ENCODE measurements around the gene P4HA1.
"Not testable (repeated sequence)": the region's sequence is repeated elsewhere in the genome, so short reads cannot be mapped to it uniquely, and the experiment has no call there.

P4HA1 gene

GRCh38 chr10:73042130-73042529, 54.5 kb downstream of the P4HA1 start:
- DNase-seq (ENCODE audit: low spot score): no peak

DNA sequence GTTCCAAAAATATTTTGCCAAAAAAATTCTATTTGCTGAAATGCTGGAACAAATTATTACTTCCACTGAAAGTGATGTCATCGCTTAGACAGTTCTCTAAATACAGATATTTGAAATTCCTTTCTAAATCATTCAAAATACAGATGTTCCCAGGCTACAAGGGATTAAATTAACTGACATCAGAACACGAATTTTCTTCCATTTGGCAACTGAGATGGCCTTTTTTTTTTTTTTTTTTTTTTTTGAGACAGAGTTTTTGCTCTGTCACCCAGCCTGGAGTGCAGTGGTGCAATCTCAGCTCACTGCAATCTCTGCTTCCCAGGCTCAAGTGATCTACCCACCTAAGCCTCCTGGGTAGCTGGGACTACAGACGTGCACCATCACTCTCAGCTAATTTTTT, 57.0 kb downstream of the P4HA1 start:
- DNase-seq (ENCODE audit: low spot score): no peak

DNA sequence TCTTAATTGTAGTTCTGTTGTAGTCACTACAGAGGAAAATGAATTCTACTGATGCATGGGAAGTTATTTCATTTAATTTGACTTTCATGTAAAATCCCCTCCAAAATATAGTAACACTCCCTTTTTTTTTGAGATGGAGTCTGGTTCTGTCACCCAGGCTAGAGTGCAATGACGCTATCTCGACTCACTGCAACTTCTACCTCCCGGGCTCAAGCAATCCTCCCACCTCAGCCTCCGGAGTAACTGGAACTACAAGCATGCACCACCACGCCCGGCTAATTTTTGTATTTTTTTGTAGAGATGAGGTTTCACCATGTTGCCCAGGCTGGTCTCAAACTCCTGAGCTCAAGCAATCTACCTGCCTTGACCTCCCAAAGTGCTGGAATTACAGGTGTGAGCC, 60.4 kb downstream of the P4HA1 start:
- DNase-seq (ENCODE audit: low spot score): not testable (repeated sequence)

GRCh38 chr10:73032536-73032935, 64.1 kb downstream of the P4HA1 start:
- DNase-seq (ENCODE audit: low spot score): no peak

GRCh38 chr10:73026623-73027022, 70.0 kb downstream of the P4HA1 start:
- not testable (repeated sequence) for DNase-seq (ENCODE audit: low spot score)

DNA sequence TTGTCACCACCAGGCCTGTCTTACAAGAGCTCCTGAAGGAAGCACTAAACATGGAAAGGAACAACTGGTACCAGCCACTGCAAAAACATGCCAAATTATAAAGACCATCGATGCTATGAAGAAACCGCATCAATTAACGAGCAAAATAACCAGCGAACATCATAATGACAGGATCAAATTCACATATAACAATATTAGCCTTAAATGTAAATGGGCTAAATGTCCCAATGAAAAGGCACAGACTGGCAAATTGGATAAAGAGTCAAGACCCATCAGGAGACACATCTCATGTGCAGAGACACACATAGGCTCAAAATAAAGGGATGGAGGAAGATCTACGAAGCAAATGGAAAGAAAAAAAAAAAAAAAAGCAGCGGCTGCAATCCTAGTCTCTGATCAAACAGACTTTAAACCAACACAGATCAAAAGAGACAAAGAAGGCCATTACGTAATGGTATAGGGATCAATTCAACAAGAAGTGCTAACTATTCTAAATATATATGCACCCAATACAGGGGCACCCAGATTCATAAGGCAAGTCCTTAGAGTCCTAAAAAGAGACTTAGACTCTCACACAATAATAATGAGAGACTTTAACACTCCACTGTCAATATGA, 73.1 kb downstream of the P4HA1 start:
- DNase-seq (ENCODE audit: low spot score): not testable (repeated sequence)

- DNase-seq (ENCODE audit: low spot score): not testable (repeated sequence)
These were observed 73.7 kb downstream of the P4HA1 start for GRCh38 chr10:73022961-73023360.

- not testable (repeated sequence) for DNase-seq (ENCODE audit: low spot score)
These were observed 75.0 kb downstream of the P4HA1 start for GRCh38 chr10:73021538-73022164.

- DNase-seq (ENCODE audit: low spot score): no peak
These were observed 75.6 kb downstream of the P4HA1 start for GRCh38 chr10:73021050-73021449.

- DNase-seq (ENCODE audit: low spot score): no peak
These were observed 77.6 kb downstream of the P4HA1 start for GRCh38 chr10:73019100-73019499.

DNA sequence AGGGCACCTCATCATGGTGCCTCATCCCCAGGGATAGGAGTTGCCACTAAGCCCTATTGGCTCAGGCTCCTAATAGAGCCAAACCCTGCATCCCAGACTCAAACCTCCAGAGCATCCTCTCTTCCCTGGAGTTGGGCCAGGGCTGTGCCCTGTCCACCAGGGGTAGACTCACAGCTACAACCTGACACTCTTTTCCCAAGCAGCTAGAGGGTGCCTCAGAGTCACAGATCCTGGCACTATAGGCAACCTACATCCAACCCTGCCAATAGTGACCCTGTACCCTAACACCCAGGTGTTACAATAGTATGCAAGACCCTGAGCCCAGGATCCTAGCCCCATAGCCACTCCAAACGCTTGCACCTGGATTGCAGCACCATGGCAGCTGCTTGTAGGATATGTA, 78.0 kb downstream of the P4HA1 start:
- DNase-seq (ENCODE audit: low spot score): no peak

- DNase-seq (ENCODE audit: low spot score): no peak
These were observed 78.6 kb downstream of the P4HA1 start for GRCh38 chr10:73017955-73018480.

- DNase-seq (ENCODE audit: low spot score): no peak
These were observed 80.9 kb downstream of the P4HA1 start for GRCh38 chr10:73015779-73016178.

DNA sequence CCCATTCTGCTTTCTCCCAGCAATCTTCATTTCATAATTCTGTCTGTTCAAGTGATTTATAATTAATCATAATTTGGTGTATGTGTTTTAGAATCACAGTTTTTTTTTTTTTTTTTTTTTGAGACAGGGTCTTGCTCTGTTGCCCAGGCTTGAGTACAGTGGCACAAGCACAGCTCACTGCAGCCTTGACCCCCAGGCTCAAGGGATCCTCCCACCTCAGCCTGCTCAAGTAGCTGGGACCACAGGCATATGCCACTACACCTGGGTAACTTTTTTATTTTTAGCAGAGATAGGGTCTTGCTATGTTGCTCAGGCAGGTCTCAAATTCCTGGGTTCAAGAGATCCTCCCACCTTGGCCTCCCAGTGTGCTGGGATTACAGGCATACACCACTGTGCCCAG, 92.8 kb downstream of the P4HA1 start:
- no peak for DNase-seq (ENCODE audit: low spot score)

GRCh38 chr10:73000973-73001372, 95.7 kb downstream of the P4HA1 start:
- no peak for DNase-seq (ENCODE audit: low spot score)

GRCh38 chr10:72997099-72997498, 99.6 kb downstream of the P4HA1 start:
- no peak for DNase-seq (ENCODE audit: low spot score)

DNA sequence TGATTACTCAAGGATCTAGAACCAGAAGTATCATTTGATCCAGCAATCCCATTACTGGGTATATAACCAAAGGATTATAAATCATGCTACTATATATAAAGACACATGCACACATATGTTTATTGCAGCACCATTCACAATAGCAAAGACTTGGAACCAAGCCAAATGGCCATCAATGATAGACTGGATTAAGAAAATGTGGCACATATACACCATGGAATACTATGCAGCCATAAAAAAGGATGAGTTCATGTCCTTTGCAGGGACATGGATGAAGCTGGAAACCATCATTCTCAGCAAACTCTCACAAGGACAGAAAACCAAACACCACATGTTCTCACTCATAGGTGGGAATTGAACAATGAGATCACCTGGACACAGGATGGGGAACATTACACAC, 101.2 kb downstream of the P4HA1 start:
- not testable (repeated sequence) for DNase-seq (ENCODE audit: low spot score)

DNA sequence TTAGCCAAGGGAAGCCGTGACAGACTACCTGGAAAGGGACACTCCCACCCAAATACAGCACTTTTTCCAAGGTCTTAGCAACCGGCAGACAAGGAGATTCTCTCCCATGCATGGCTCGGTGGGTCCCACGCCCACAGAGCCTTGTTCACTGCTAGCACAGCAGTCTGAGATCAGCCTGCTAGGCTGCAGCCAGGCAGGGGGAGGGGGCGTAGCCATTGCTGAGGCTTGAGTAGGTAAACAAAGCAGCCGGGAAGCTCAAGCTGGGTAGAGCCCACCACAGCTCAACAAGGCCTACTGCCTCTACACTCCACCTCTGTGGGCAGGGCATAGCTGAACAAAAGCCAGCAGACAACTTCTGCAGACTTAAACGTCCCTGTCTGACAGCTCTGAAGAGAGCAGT, 106.9 kb downstream of the P4HA1 start:
- DNase-seq (ENCODE audit: low spot score): not testable (repeated sequence)

DNA sequence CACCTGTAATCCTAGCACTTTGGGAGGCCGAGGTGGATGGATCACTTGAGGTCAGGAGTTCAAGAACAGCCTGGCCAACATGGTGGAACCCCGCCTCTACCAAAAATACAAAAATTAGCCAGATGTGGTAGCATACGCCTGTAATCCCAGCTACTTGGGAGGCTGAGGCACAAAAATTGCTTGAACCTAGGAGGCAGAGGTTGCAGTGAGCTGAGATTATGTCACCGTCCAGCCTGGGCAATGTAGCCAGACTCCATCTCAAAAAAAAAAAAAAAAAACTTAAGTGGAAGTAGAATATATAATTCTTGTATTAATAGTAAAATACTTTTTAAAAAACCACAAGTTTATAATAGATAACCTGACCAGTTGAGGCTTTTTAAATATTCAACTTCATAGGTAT, 112.0 kb downstream of the P4HA1 start:
- DNase-seq (ENCODE audit: low spot score): not testable (repeated sequence)

DNA sequence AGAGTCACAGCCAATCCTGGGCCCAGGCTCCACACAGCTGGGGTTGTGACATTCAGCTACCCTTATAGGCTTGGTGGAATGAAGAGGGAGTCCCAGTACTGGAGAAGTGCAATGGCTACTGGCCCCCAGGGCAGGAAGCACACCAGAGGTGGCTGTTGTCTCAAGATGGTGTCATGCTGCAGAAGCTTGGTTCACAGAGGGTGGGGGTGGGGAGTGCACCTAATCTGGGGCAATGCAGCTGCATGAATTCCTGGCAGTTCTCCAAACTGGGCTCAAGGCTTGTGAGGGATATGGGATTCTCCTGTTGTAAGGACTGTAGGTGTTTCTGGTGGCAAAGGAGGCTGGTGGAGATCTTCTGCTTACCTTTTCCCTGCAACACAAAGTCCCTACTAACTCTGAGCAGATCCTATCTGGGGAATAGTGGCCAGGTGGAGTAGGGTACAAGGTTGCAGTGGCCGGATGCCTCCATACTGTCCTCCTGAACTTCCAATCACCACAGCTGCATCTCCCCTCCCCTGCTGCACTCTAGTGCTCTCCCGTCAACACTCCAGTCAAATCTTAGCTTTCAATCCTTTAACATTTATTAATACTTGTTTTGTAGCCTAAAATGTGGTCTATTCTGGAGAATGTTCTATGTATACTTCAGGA, 114.7 kb downstream of the P4HA1 start:
- DNase-seq (ENCODE audit: low spot score): no peak

DNA sequence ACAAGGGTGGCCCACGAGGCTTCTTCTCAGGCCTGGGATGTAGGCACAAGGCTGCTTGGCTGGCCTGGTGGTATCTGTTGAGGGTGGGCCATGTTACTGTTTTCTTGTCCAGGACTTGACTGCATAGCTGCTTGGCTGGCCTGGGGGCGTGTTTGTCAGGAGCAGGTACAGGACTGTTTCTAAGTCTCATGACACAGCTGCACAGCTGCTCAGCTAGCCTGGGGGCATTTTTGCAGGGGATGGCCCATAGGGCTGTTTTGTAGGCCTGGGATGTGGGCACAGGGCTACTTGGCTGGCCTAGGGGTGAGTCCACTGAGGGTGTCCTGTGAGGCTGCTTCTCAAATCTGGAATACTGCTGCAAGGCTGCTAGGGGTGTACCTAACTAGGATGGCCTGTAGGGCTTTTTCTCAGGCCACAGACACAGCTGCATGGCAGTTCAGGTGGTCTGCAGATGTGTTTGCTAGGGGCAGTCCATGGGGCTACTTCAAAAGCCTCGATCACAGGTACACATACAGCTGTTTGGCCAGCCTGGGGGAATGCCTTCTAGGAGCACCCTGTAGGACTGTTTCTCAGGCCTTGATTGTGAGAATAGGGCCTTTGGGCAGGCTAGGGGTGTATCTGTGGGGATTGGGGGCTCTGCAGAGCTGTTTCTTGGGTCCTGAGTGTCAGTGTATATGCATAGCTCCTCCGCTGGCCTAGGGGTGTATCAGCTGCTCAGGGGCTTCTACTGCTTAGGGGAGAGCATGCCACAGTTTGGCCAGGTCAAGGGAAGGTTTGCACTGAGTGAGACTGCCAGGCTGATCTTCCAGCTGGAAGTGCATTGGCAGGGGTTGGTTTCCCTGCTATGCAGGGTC, 115.4 kb downstream of the P4HA1 start:
- DNase-seq (ENCODE audit: low spot score): no peak

GRCh38 chr10:72980348-72980747, 116.3 kb downstream of the P4HA1 start:
- no peak for DNase-seq (ENCODE audit: low spot score)
